Heart left ventricle (tissue), 13 donors: Measurements from ENCODE around the gene FBXW8.

ENCODE experiments used
- POLR2A ChIP-seq, 2 donors: fragments of 450-650 bp; IDR thresholded peaks; one replicate each; pipeline ENCODE4 v1.6.1; 2017; ENCODE audit warnings: antibody characterized with exemption in 2 of 2, mild to moderate bottlenecking in 2 of 2, moderate library complexity in 2 of 2
- TF ChIP-seq, protein P1 (sequence below), 12 donors: fragments of 200-600 bp; sonication (generic) in 4 of 12; IDR thresholded peaks; one replicate each; pipeline versions ENCODE4 v1.5.0 to v1.8.0; 2018 to 2022; ENCODE audit warnings: antibody characterized with exemption in 12 of 12, mild to moderate bottlenecking in 5 of 12
- donor health status: ischemic (EF 13 %, LVEDD 7.1; RV severe dilation, severe dysfunction).
- donor health status: DM: no; HTN: yes; CAD: no.
- donor health status: DM: no; HTN: no; CAD: no.
- donor health status: ischemic (EF 25% LVEDD 6.9; RV normal size, moderate dysfunction).
- donor health status: ischemic (EF 25% LVEDD 5.7; RV mildly dilated, moderate dysfunction).
- donor health status: ischemic (EF 35%, LVEDD 5.7; RV mildly dilated, moderate dysfunction).
- donor health status: nonischemic (EF 11% LVEDD 7.7; RV severe dilation, severe dysfunction).
- donor health status: DM: yes; HTN: yes; CAD: no.
- donor health status: PGD.
- donor health status: ischemic (EF 29% LVEDD 5.4; RV normal size, mild dysfunction).
- donor health status: nonischemic (EF 23%, LVEDD 6.1; RV moderate dilation, normal function).

DNA sequence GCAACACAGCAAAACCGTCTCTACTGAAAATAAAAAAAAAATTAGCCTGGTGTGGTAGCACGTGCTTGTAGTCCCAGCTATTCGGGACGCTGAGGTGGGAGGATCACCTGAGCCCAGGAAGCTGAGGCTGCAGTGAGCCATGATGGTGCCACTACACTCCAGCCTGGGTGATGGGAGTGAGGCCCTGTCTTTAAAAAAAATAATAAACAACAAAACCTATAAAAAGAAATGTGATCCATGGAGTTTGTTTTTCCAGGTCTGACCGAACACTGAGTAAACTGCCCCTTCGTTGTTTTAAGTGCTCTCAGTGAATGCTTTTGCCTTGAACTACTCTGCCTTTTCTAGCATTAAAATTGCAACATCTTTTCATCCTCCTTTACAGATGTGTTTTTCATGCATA is 111.7 kb downstream of the FBXW8 start:
- TF ChIP-seq, protein P1, sequence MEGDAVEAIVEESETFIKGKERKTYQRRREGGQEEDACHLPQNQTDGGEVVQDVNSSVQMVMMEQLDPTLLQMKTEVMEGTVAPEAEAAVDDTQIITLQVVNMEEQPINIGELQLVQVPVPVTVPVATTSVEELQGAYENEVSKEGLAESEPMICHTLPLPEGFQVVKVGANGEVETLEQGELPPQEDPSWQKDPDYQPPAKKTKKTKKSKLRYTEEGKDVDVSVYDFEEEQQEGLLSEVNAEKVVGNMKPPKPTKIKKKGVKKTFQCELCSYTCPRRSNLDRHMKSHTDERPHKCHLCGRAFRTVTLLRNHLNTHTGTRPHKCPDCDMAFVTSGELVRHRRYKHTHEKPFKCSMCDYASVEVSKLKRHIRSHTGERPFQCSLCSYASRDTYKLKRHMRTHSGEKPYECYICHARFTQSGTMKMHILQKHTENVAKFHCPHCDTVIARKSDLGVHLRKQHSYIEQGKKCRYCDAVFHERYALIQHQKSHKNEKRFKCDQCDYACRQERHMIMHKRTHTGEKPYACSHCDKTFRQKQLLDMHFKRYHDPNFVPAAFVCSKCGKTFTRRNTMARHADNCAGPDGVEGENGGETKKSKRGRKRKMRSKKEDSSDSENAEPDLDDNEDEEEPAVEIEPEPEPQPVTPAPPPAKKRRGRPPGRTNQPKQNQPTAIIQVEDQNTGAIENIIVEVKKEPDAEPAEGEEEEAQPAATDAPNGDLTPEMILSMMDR (IDR thresholded peaks at IDR 0.05): no peak
- TF ChIP-seq POLR2A (IDR thresholded peaks at IDR 0.05): no peak
